H9 (cell line): ENCODE results near the gene SMIM32. TPM values are rescaled to one million over a fixed set of nuclear protein-coding genes. Genes with fewer than 3 reads are reported as not detected.

Experiments used
- DNase-seq: peaks from one replicate; pipeline ENCODE4 v3.0.0-alpha.2; 2017
- H2AFZ ChIP-seq: one replicate; pipeline ENCODE4 v1.6.1; 2013; ENCODE audit warnings: mild to moderate bottlenecking, low read length, control low read depth, moderate library complexity
- H2AK5ac ChIP-seq: 2 replicates; pipeline ENCODE4 v1.6.1; 2013; ENCODE audit warnings: low read length, control low read depth, mixed read lengths; ENCODE audit not compliant: insufficient read length
- H2BK120ac ChIP-seq: one replicate; pipeline ENCODE4 v1.6.1; 2013; ENCODE audit warnings: low read depth, mild to moderate bottlenecking, low read length, control low read depth, inconsistent platforms; ENCODE audit not compliant: poor library complexity, severe bottlenecking
- H2BK12ac ChIP-seq: 2 replicates; pipeline ENCODE4 v1.6.1; 2013; ENCODE audit warnings: low read length, control low read depth, mixed read lengths, low read depth; ENCODE audit not compliant: insufficient read length
- H2BK15ac ChIP-seq: 2 replicates; pipeline ENCODE4 v1.6.1; 2013; ENCODE audit warnings: low read depth, low read length, control low read depth
- H2BK20ac ChIP-seq: one replicate; pipeline ENCODE4 v1.6.1; 2013; ENCODE audit warnings: low read depth, mild to moderate bottlenecking, low read length, control low read depth, inconsistent platforms; ENCODE audit not compliant: poor library complexity, severe bottlenecking
- H2BK5ac ChIP-seq: 2 replicates; pipeline ENCODE4 v1.6.1; 2013; ENCODE audit warnings: low read length, control low read depth, mixed read lengths; ENCODE audit not compliant: insufficient read length
- H3K14ac ChIP-seq: 2 replicates; pipeline ENCODE4 v1.6.1; 2013; ENCODE audit warnings: low read length, control low read depth; ENCODE audit not compliant: insufficient read depth
- H3K18ac ChIP-seq: 2 replicates; pipeline ENCODE4 v1.6.1; 2013; ENCODE audit warnings: low read depth, mild to moderate bottlenecking, mixed read lengths, low read length, control low read depth; ENCODE audit not compliant: insufficient read length
- H3K23ac ChIP-seq: 2 replicates; pipeline ENCODE4 v1.6.1; 2013; ENCODE audit warnings: low read length, control low read depth, mixed read lengths, low read depth; ENCODE audit not compliant: insufficient read length
- H3K23me2 ChIP-seq: 2 replicates; pipeline ENCODE4 v1.6.1; 2013; ENCODE audit warnings: low read depth, mild to moderate bottlenecking, mixed read lengths, low read length, control low read depth; ENCODE audit not compliant: insufficient read length, poor library complexity, severe bottlenecking
- H3K27ac ChIP-seq: 2 replicates; pipeline ENCODE4 v1.5.1; 2013; ENCODE audit warnings: low read length, control low read depth, mixed read lengths, low read depth; ENCODE audit not compliant: insufficient read length
- H3K27me3 ChIP-seq: 2 replicates; pipeline ENCODE4 v1.6.1; 2013; ENCODE audit warnings: low read length, control low read depth, inconsistent platforms; ENCODE audit not compliant: insufficient read depth
- H3K4ac ChIP-seq: 2 replicates; pipeline ENCODE4 v1.6.1; 2013; ENCODE audit warnings: low read depth, mild to moderate bottlenecking, control low read depth, inconsistent platforms, low read length, moderate library complexity
- H3K4me1 ChIP-seq: 2 replicates; pipeline ENCODE4 v1.6.1; 2013; ENCODE audit warnings: low read length, control low read depth, inconsistent platforms; ENCODE audit not compliant: insufficient read depth
- H3K4me2 ChIP-seq: 2 replicates; pipeline ENCODE4 v1.6.1; 2013; ENCODE audit warnings: low read length, control low read depth, mixed read lengths; ENCODE audit not compliant: insufficient read length, insufficient read depth
- H3K56ac ChIP-seq: 2 replicates; pipeline ENCODE4 v1.6.1; 2013; ENCODE audit warnings: low read depth, mild to moderate bottlenecking, mixed read lengths, low read length, control low read depth; ENCODE audit not compliant: insufficient read length
- H3K79me1 ChIP-seq: 2 replicates; pipeline ENCODE4 v1.6.1; 2013; ENCODE audit warnings: low read depth, mild to moderate bottlenecking, moderate library complexity, low read length, control low read depth, inconsistent platforms; ENCODE audit not compliant: insufficient read depth, poor library complexity, severe bottlenecking
- H3K79me2 ChIP-seq: 2 replicates; pipeline ENCODE4 v1.6.1; 2013; ENCODE audit warnings: low read length, control low read depth, inconsistent platforms; ENCODE audit not compliant: insufficient read depth
- H3K9ac ChIP-seq: 2 replicates; pipeline ENCODE4 v1.6.1; 2013; ENCODE audit warnings: low read length, control low read depth, mixed read lengths; ENCODE audit not compliant: insufficient read length; ENCODE audit errors: extremely low read depth
- H3K9me3 ChIP-seq: one replicate; pipeline ENCODE4 v1.6.1; 2013; ENCODE audit warnings: low read depth, low read length, inconsistent platforms; ENCODE audit not compliant: control insufficient read depth
- H3T11ph ChIP-seq: one replicate; pipeline ENCODE4 v1.6.1; 2013; ENCODE audit warnings: mild to moderate bottlenecking, low read length, control low read depth, inconsistent platforms
- H4K20me1 ChIP-seq: one replicate; pipeline ENCODE4 v1.6.1; 2013; ENCODE audit not compliant: control insufficient read depth, insufficient read length, insufficient read depth
- H4K5ac ChIP-seq: 2 replicates; pipeline ENCODE4 v1.6.1; 2013; ENCODE audit warnings: low read depth, mild to moderate bottlenecking, mixed read lengths, low read length, control low read depth; ENCODE audit not compliant: insufficient read length
- H4K8ac ChIP-seq: replicated peaks from 2 replicates; pipeline ENCODE4 v1.6.1; 2013; ENCODE audit warnings: low read length, control low read depth, mixed read lengths, low read depth; ENCODE audit not compliant: insufficient read length
- H4K91ac ChIP-seq: 2 replicates; pipeline ENCODE4 v1.6.1; 2013; ENCODE audit warnings: low read depth, mild to moderate bottlenecking, moderate library complexity, mixed read lengths, low read length, control low read depth; ENCODE audit not compliant: insufficient read length
- H3K27ac Mint-ChIP-seq, 3 experiments: 2 replicates in 2 of 3; 3 replicates in 1 of 3; pipeline ENCODE4 v1.8.0; 2020 to 2021; ENCODE audit warnings: mixed read lengths in 3 of 3, mild to moderate bottlenecking in 1 of 3, moderate library complexity in 1 of 3
- H3K27me3 Mint-ChIP-seq: 2 replicates; pipeline ENCODE4 v1.8.0; 2021; ENCODE audit warnings: low read depth, mild to moderate bottlenecking, moderate library complexity, mixed read lengths
- H3K36me3 Mint-ChIP-seq, 3 experiments: 2 replicates in 2 of 3; 3 replicates in 1 of 3; pipeline ENCODE4 v1.8.0; 2020 to 2021; ENCODE audit warnings: low read depth in 3 of 3, mixed read lengths in 3 of 3; ENCODE audit not compliant: insufficient read depth in 1 of 3
- H3K4me1 Mint-ChIP-seq, 2 experiments: 2 replicates each; pipeline ENCODE4 v1.8.0; 2020; ENCODE audit warnings: mixed read lengths in 2 of 2
- H3K4me3 Mint-ChIP-seq, 2 experiments: 2 replicates in 1 of 2; 3 replicates in 1 of 2; pipeline ENCODE4 v1.8.0; 2020 to 2021; ENCODE audit warnings: mild to moderate bottlenecking in 2 of 2, mixed read lengths in 2 of 2, moderate library complexity in 1 of 2
- H3K9me3 Mint-ChIP-seq, 2 experiments: 2 replicates in 1 of 2; 3 replicates in 1 of 2; pipeline ENCODE4 v1.8.0; 2020; ENCODE audit warnings: mild to moderate bottlenecking in 2 of 2, mixed read lengths in 2 of 2, moderate library complexity in 1 of 2
- CTCF ChIP-seq: fragments of 200-600 bp; sonication (generic); conservative IDR thresholded peaks from 3 replicates; pipeline ENCODE4 v1.8.0; 2021; ENCODE audit warnings: antibody characterized with exemption, mild to moderate bottlenecking
- WGBS: extraction: QIAGEN DNeasy Blood & Tissue Kit; methylation state at CpG from one replicate; pipeline ENCODE4 v1.1.7; 2013; ENCODE audit warnings: missing lambda C conversion rate, low lambda C conversion rate, mixed read lengths; ENCODE audit not compliant: insufficient read length; ENCODE audit errors: extremely low coverage; 5-methylcytosine and 5-hydroxymethylcytosine counted together
- total RNA-seq: library from RNA; stranded (reverse); gene quantifications from 2 replicates; pipeline ENCODE4 v1.2.1, GENCODE V29; 2021

SMIM32 gene
- total RNA-seq, 1 experiment from 2014 or later: not detected

- H3K9me3 ChIP-seq: no peaks in the 10 kb centered on the region
- Mint-ChIP-seq H3K27ac (peak overlapping the region in 1 of 3 experiments; percentile 30; a peak in 2 of 7 replicates), H3K4me1 (peaks cover 0 to 4% of the 10 kb centered on the region in 2 experiments; a peak in 2 of 4 replicates), H3K4me3 (no peak overlapping the region), H3K36me3 (peaks cover 9 to 42% (median 39%) of the 10 kb centered on the region in 3 experiments), H3K27me3 (no peaks in the 10 kb centered on the region), H3K9me3 (peaks cover 2% of the 10 kb centered on the region in 2 experiments; a peak in 3 of 5 replicates)
- no peak overlapping the region for H2BK5ac ChIP-seq
- H4K5ac ChIP-seq: no peak overlapping the region
- no peak overlapping the region for H2AFZ ChIP-seq
- no peaks in the 10 kb centered on the region for H4K20me1 ChIP-seq
- no peaks in the 10 kb centered on the region for H3K79me1 ChIP-seq
- no peak overlapping the region for H3K4ac ChIP-seq
- no peak overlapping the region for H3K4me2 ChIP-seq
- peaks cover 1% of the 10 kb centered on the region; the same call in 1 of the 2 replicates for H3K79me2 ChIP-seq
- DNase-seq: no peak
- H3K27ac ChIP-seq: no peak overlapping the region
- H4K8ac ChIP-seq: no peak overlapping the region
- H3K27me3 ChIP-seq: no peaks in the 10 kb centered on the region
- no peak overlapping the region for H3K14ac ChIP-seq
- no peak overlapping the region for H3K18ac ChIP-seq
- no peak overlapping the region for H3K56ac ChIP-seq
- no peaks in the 10 kb centered on the region for H3K4me1 ChIP-seq
- H3T11ph ChIP-seq: no peak overlapping the region
- H3K9ac ChIP-seq: no peak overlapping the region
- TF ChIP-seq CTCF: no peak
- no peak overlapping the region for H2BK20ac ChIP-seq
- H2BK12ac ChIP-seq: no peak overlapping the region
- no peak overlapping the region for H2AK5ac ChIP-seq
- no peak overlapping the region for H2BK120ac ChIP-seq
- no peaks in the 10 kb centered on the region for H3K23me2 ChIP-seq
- WGBS: no CpG with 5 or more reads among the region's 4 CpGs
- H4K91ac ChIP-seq: no peak overlapping the region
- no peak overlapping the region for H3K23ac ChIP-seq
- H2BK15ac ChIP-seq: no peak overlapping the region
Measured at GRCh38 chr5:136162008-136162407, 31.0 kb downstream of the SMIM32 start.
